ENCODE measurements around the gene SNX9. TPM values are rescaled to one million over a fixed set of nuclear protein-coding genes. Genes with fewer than 3 reads are reported as not detected.

The SNX9 gene
- total RNA-seq, 2 donors from 2014 or later: 19.8 to 24.1 TPM

- H3K4me1 ChIP-seq: peaks cover 46% of the 10 kb centered on the region
- no peak for DNase-seq
Observed at GRCh38 chr6:157848693-157849092, 25.6 kb downstream of the SNX9 start.

GRCh38 chr6:157849288-157850017 is 26.4 kb downstream of the SNX9 start:
- H3K4me1 ChIP-seq: peaks cover 46% of the 10 kb centered on the region
- no peaks in the 10 kb centered on the region for H3K9me3 ChIP-seq
- no peaks in the 10 kb centered on the region for H3K36me3 ChIP-seq (replicated peaks in 1 of 2; ENCODE audit: insufficient read depth in 1 of 2, low read depth in 2 of 2)
- H3K27me3 ChIP-seq: no peaks in the 10 kb centered on the region
- no peak for ATAC-seq
- peak in 1 of 4 donors; percentile 24 for DNase-seq
- 89 to 98% methylated on average over 5 of the region's 5 CpGs for WGBS, 2 donors
- TF ChIP-seq POLR2A (IDR thresholded peaks at IDR 0.05): no peak
- TF ChIP-seq, protein P1, sequence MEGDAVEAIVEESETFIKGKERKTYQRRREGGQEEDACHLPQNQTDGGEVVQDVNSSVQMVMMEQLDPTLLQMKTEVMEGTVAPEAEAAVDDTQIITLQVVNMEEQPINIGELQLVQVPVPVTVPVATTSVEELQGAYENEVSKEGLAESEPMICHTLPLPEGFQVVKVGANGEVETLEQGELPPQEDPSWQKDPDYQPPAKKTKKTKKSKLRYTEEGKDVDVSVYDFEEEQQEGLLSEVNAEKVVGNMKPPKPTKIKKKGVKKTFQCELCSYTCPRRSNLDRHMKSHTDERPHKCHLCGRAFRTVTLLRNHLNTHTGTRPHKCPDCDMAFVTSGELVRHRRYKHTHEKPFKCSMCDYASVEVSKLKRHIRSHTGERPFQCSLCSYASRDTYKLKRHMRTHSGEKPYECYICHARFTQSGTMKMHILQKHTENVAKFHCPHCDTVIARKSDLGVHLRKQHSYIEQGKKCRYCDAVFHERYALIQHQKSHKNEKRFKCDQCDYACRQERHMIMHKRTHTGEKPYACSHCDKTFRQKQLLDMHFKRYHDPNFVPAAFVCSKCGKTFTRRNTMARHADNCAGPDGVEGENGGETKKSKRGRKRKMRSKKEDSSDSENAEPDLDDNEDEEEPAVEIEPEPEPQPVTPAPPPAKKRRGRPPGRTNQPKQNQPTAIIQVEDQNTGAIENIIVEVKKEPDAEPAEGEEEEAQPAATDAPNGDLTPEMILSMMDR (IDR thresholded peaks at IDR 0.05): no peak
- no peak overlapping the region for H3K27ac ChIP-seq
- no peak overlapping the region for H3K4me3 ChIP-seq
- intact Hi-C loops (cut with DNase I): no loop called here

More at GRCh38 chr6:157848693-157849092, 25.6 kb downstream of the SNX9 start:
- TF ChIP-seq POLR2A (IDR thresholded peaks at IDR 0.05): no peak
- TF ChIP-seq, protein P1 (IDR thresholded peaks at IDR 0.05): no peak
- Histone ChIP-seq H3K4me3 (no peak overlapping the region), H3K9me3 (no peaks in the 10 kb centered on the region), H3K27ac (no peak overlapping the region), H3K36me3 (replicated peaks in 1 of 2; ENCODE audit: insufficient read depth in 1 of 2, low read depth in 2 of 2) (no peaks in the 10 kb centered on the region), H3K27me3 (no peaks in the 10 kb centered on the region)
- WGBS, 2 donors: 78 to 80% methylated on average over 8 of the region's 8 CpGs
- no peak for ATAC-seq
- intact Hi-C loops (cut with DNase I): no loop called here

- Histone ChIP-seq H3K27ac (no peak overlapping the region), H3K9me3 (no peaks in the 10 kb centered on the region), H3K36me3 (replicated peaks in 1 of 2; ENCODE audit: insufficient read depth in 1 of 2, low read depth in 2 of 2) (no peaks in the 10 kb centered on the region), H3K4me3 (no peak overlapping the region), H3K27me3 (no peaks in the 10 kb centered on the region), H3K4me1 (peaks cover 46% of the 10 kb centered on the region)
- 82 to 84% methylated on average over 4 of the region's 4 CpGs for WGBS, 2 donors
- no peak for DNase-seq
- intact Hi-C loops (cut with DNase I): no loop called here
- no peak for TF ChIP-seq POLR2A (IDR thresholded peaks at IDR 0.05)
- TF ChIP-seq, protein P1 (IDR thresholded peaks at IDR 0.05): no peak
- no peak for ATAC-seq
Observed at GRCh38 chr6:157850030-157850429, 27.0 kb downstream of the SNX9 start.

- Histone ChIP-seq H3K27me3 (no peaks in the 10 kb centered on the region), H3K36me3 (replicated peaks in 1 of 2; ENCODE audit: insufficient read depth in 1 of 2, low read depth in 2 of 2) (no peaks in the 10 kb centered on the region), H3K27ac (no peak overlapping the region), H3K4me3 (no peak overlapping the region), H3K9me3 (no peaks in the 10 kb centered on the region), H3K4me1 (peaks cover 21% of the 10 kb centered on the region)
- TF ChIP-seq, protein P1 (IDR thresholded peaks at IDR 0.05): no peak
- no peak for TF ChIP-seq POLR2A (IDR thresholded peaks at IDR 0.05)
- DNase-seq (no peak), ATAC-seq (no peak)
- intact Hi-C loops (cut with DNase I): no loop called here
- 92 to 94% methylated on average over 2 of the region's 2 CpGs for WGBS, 2 donors
Observed at GRCh38 chr6:157853018-157853805, 30.2 kb downstream of the SNX9 start.

All from body of pancreas (tissue), 4 donors.